ENCODE data around the gene HFE. TPM values are rescaled to one million over a fixed set of nuclear protein-coding genes. Genes with fewer than 3 reads are reported as not detected.
A peak's percentile ranks its signal among the peaks of the same experiment; 100 is the strongest.

HFE gene
- total RNA-seq, 1 donor from 2014 or later = 1.2 TPM

- no peak for TF ChIP-seq CTCF (IDR thresholded peaks at IDR 0.05; ENCODE audit: unreplicated experiment)
- peaks cover 24% of the 10 kb centered on the region for H3K27me3 Mint-ChIP-seq (ENCODE audit: unreplicated experiment)
- peaks cover 26% of the 10 kb centered on the region for H3K4me1 Mint-ChIP-seq (ENCODE audit: unreplicated experiment)
- DNase-seq (ENCODE audit: low spot score) = peak; percentile 58
- H3K4me3 Mint-ChIP-seq (ENCODE audit: unreplicated experiment) = peak overlapping the region; percentile 100
- no peaks in the 10 kb centered on the region for H3K9me3 Mint-ChIP-seq (ENCODE audit: unreplicated experiment)
- peak overlapping the region; percentile 99 for H3K27ac Mint-ChIP-seq (ENCODE audit: unreplicated experiment)
- H3K36me3 Mint-ChIP-seq (ENCODE audit: low read depth, unreplicated experiment) = peaks cover 3% of the 10 kb centered on the region
Observed at GRCh38 chr6:26123675-26123946, 36.4 kb downstream of the HFE start.

GRCh38 chr6:26123947-26124780 lies 36.9 kb downstream of the HFE start:
- Mint-ChIP-seq H3K27me3 (ENCODE audit: unreplicated experiment) (peaks cover 24% of the 10 kb centered on the region), H3K9me3 (ENCODE audit: unreplicated experiment) (no peaks in the 10 kb centered on the region), H3K4me1 (ENCODE audit: unreplicated experiment) (peaks cover 26% of the 10 kb centered on the region), H3K27ac (ENCODE audit: unreplicated experiment) (peak overlapping the region; percentile 99), H3K4me3 (ENCODE audit: unreplicated experiment) (peak overlapping the region; percentile 100), H3K36me3 (ENCODE audit: low read depth, unreplicated experiment) (peaks cover 3% of the 10 kb centered on the region)
- peak; percentile 63 for DNase-seq (ENCODE audit: low spot score)
- TF ChIP-seq CTCF (IDR thresholded peaks at IDR 0.05; ENCODE audit: unreplicated experiment) = no peak

GRCh38 chr6:26124781-26125685 lies 37.8 kb downstream of the HFE start:
- Mint-ChIP-seq H3K36me3 (ENCODE audit: low read depth, unreplicated experiment) (peaks cover 3% of the 10 kb centered on the region), H3K4me3 (ENCODE audit: unreplicated experiment) (peak overlapping the region; percentile 100), H3K27ac (ENCODE audit: unreplicated experiment) (peak overlapping the region; percentile 99), H3K9me3 (ENCODE audit: unreplicated experiment) (no peaks in the 10 kb centered on the region), H3K27me3 (ENCODE audit: unreplicated experiment) (peaks cover 24% of the 10 kb centered on the region), H3K4me1 (ENCODE audit: unreplicated experiment) (peaks cover 26% of the 10 kb centered on the region)
- no peak for TF ChIP-seq CTCF (IDR thresholded peaks at IDR 0.05; ENCODE audit: unreplicated experiment)
- DNase-seq (ENCODE audit: low spot score) = no peak

GRCh38 chr6:26126394-26127235 lies 39.4 kb downstream of the HFE start:
- no peak for TF ChIP-seq CTCF (IDR thresholded peaks at IDR 0.05; ENCODE audit: unreplicated experiment)
- peaks cover 3% of the 10 kb centered on the region for H3K36me3 Mint-ChIP-seq (ENCODE audit: low read depth, unreplicated experiment)
- H3K27ac Mint-ChIP-seq (ENCODE audit: unreplicated experiment) = peak overlapping the region; percentile 98
- H3K9me3 Mint-ChIP-seq (ENCODE audit: unreplicated experiment) = no peaks in the 10 kb centered on the region
- H3K27me3 Mint-ChIP-seq (ENCODE audit: unreplicated experiment) = peaks cover 22% of the 10 kb centered on the region
- H3K4me3 Mint-ChIP-seq (ENCODE audit: unreplicated experiment) = peak overlapping the region; percentile 100
- peaks cover 26% of the 10 kb centered on the region for H3K4me1 Mint-ChIP-seq (ENCODE audit: unreplicated experiment)
- peak; percentile 53 for DNase-seq (ENCODE audit: low spot score)
